CD4-positive, alpha-beta T cell treated with Interleukin-17A for 4 hours (primary cell): ENCODE measurements around the gene ARHGAP21.
"Not testable (repeated sequence)": the region's sequence is repeated elsewhere in the genome, so short reads cannot be mapped to it uniquely, and the experiment has no call there.

ENCODE experiments used
- DNase-seq: peaks from one replicate; pipeline ENCODE4 v3.0.0-alpha.2; 2020; ENCODE audit warnings: mixed read lengths

The ARHGAP21 gene

GRCh38 chr10:24680647-24681524 is 42.8 kb downstream of the ARHGAP21 start:
- no peak for DNase-seq

- no peak for DNase-seq
These were observed 44.9 kb downstream of the ARHGAP21 start for GRCh38 chr10:24678757-24679156.

GRCh38 chr10:24674892-24675632 is 48.6 kb downstream of the ARHGAP21 start:
- no peak for DNase-seq

GRCh38 chr10:24670964-24671670 is 52.6 kb downstream of the ARHGAP21 start:
- DNase-seq = no peak

GRCh38 chr10:24669285-24669852 is 54.3 kb downstream of the ARHGAP21 start:
- DNase-seq = no peak

GRCh38 chr10:24668247-24668646 is 55.4 kb downstream of the ARHGAP21 start:
- DNase-seq = no peak

- no peak for DNase-seq
These were observed 58.7 kb downstream of the ARHGAP21 start for GRCh38 chr10:24664991-24665390.

GRCh38 chr10:24661376-24661775 is 62.3 kb downstream of the ARHGAP21 start:
- DNase-seq = no peak

- DNase-seq = not testable (repeated sequence)
These were observed 65.4 kb downstream of the ARHGAP21 start for GRCh38 chr10:24658319-24658718.

GRCh38 chr10:24656326-24656725 is 67.4 kb downstream of the ARHGAP21 start:
- not testable (repeated sequence) for DNase-seq

- no peak for DNase-seq
These were observed 71.2 kb downstream of the ARHGAP21 start for GRCh38 chr10:24652381-24652957.

- DNase-seq = no peak
These were observed 71.8 kb downstream of the ARHGAP21 start for GRCh38 chr10:24651923-24652322.

- DNase-seq = no peak
These were observed 72.9 kb downstream of the ARHGAP21 start for GRCh38 chr10:24650669-24651391.

GRCh38 chr10:24645784-24646183 is 77.9 kb downstream of the ARHGAP21 start:
- peak; percentile 8 for DNase-seq

GRCh38 chr10:24645022-24645421 is 78.7 kb downstream of the ARHGAP21 start:
- no peak for DNase-seq

GRCh38 chr10:24643679-24644209 is 79.9 kb downstream of the ARHGAP21 start:
- DNase-seq = no peak

GRCh38 chr10:24642921-24643678 is 80.6 kb downstream of the ARHGAP21 start:
- DNase-seq = peak; percentile 23

GRCh38 chr10:24639124-24639523 is 84.6 kb downstream of the ARHGAP21 start:
- no peak for DNase-seq

- DNase-seq = no peak
These were observed 97.9 kb downstream of the ARHGAP21 start for GRCh38 chr10:24625778-24626177.

- DNase-seq = no peak
These were observed 100.3 kb downstream of the ARHGAP21 start for GRCh38 chr10:24623383-24623782.

- DNase-seq = peak; percentile 27
These were observed 100.8 kb downstream of the ARHGAP21 start for GRCh38 chr10:24622781-24623301.
